ENCODE measurements around the gene ZNF598. TPM values are rescaled to one million over a fixed set of nuclear protein-coding genes. Genes with fewer than 3 reads are reported as not detected.

The ZNF598 gene
- total RNA-seq, 1 donor from 2014 or later: 83.3 TPM

Other genes with a start within 250 kb of the ZNF598 start
- gene NME3, start 238.3 kb downstream of the ZNF598 start, total RNA-seq: 45.6 and 46.1 TPM in 2 replicates
- 26.1 and 26.2 TPM in 2 replicates for gene EME2, start 237.0 kb downstream of the ZNF598 start, total RNA-seq
- gene MRPS34, start 236.7 kb downstream of the ZNF598 start, total RNA-seq: 179 and 184 TPM in 2 replicates
- gene SPSB3, start 227.2 kb downstream of the ZNF598 start, total RNA-seq: 27.1 and 28.3 TPM in 2 replicates
- 64.5 and 66.7 TPM in 2 replicates for gene NUBP2, start 226.9 kb downstream of the ZNF598 start, total RNA-seq
- gene IGFALS, start 216.1 kb downstream of the ZNF598 start, total RNA-seq: not detected in 2 replicates
- gene HAGH, start 183.0 kb downstream of the ZNF598 start, total RNA-seq: 60.3 and 67.6 TPM in 2 replicates
- gene FAHD1, start 182.6 kb downstream of the ZNF598 start, total RNA-seq: 17.6 and 20.8 TPM in 2 replicates
- not detected in 2 replicates for gene MEIOB, start 137.7 kb downstream of the ZNF598 start, total RNA-seq
- not detected in 2 replicates for gene HS3ST6, start 91.4 kb downstream of the ZNF598 start, total RNA-seq
- gene MSRB1, start 66.6 kb downstream of the ZNF598 start, total RNA-seq: 33.5 and 35.0 TPM in 2 replicates
- 0.66 and 0.85 TPM in 2 replicates for gene RPL3L, start 55.1 kb downstream of the ZNF598 start, total RNA-seq
- gene NDUFB10, start 50.3 kb downstream of the ZNF598 start, total RNA-seq: 132 TPM in 2 replicates
- 3,560 and 3,687 TPM in 2 replicates for gene RPS2, start 45.0 kb downstream of the ZNF598 start, total RNA-seq
- gene RNF151, start 43.0 kb downstream of the ZNF598 start, total RNA-seq: 0.39 TPM in 1 of 2 replicates, not detected in the other
- 64.2 and 72.5 TPM in 2 replicates for gene TBL3, start 37.8 kb downstream of the ZNF598 start, total RNA-seq
- gene NOXO1, start 28.4 kb downstream of the ZNF598 start, total RNA-seq: 0.21 and 0.23 TPM in 2 replicates
- 39.2 and 40.0 TPM in 2 replicates for gene GFER, start 25.6 kb downstream of the ZNF598 start, total RNA-seq
- 21.1 and 21.3 TPM in 2 replicates for gene SYNGR3, start 19.9 kb downstream of the ZNF598 start, total RNA-seq
- 4.2 and 5.1 TPM in 2 replicates for gene NPW, start 10.0 kb upstream of the ZNF598 start, total RNA-seq
- 2.3 and 2.6 TPM in 2 replicates for gene NHERF2, start 17.1 kb upstream of the ZNF598 start, total RNA-seq
- gene NTHL1, start 38.0 kb upstream of the ZNF598 start, total RNA-seq: 43.5 and 54.7 TPM in 2 replicates
- 89.7 and 92.8 TPM in 2 replicates for gene TSC2, start 38.2 kb upstream of the ZNF598 start, total RNA-seq
- 86.9 and 94.4 TPM in 2 replicates for gene PKD1, start 126.1 kb upstream of the ZNF598 start, total RNA-seq
- 0.46 and 0.59 TPM in 2 replicates for gene RAB26, start 138.8 kb upstream of the ZNF598 start, total RNA-seq
- gene TRAF7, start 146.0 kb upstream of the ZNF598 start, total RNA-seq: 69.8 and 70.7 TPM in 2 replicates
- gene CASKIN1, start 186.8 kb upstream of the ZNF598 start, total RNA-seq: 0.48 and 1.0 TPM in 2 replicates
- 54.3 and 56.4 TPM in 2 replicates for gene MLST8, start 195.6 kb upstream of the ZNF598 start, total RNA-seq
- gene BRICD5, start 201.0 kb upstream of the ZNF598 start, total RNA-seq: 24.6 and 25.2 TPM in 2 replicates
- gene PGP, start 205.0 kb upstream of the ZNF598 start, total RNA-seq: 36.1 and 37.7 TPM in 2 replicates
- 29.3 and 30.0 TPM in 2 replicates for gene E4F1, start 213.8 kb upstream of the ZNF598 start, total RNA-seq
- 1.7 and 2.2 TPM in 2 replicates for gene DNASE1L2, start 226.6 kb upstream of the ZNF598 start, total RNA-seq
- gene ECI1, start 241.8 kb upstream of the ZNF598 start, total RNA-seq: 40.4 and 45.1 TPM in 2 replicates